ENCODE results near the gene TMEM239. TPM values are rescaled to one million over a fixed set of nuclear protein-coding genes. Genes with fewer than 3 reads are reported as not detected.
A peak's percentile ranks its signal among the peaks of the same experiment; 100 is the strongest.

TMEM239 gene
- total and polyA plus RNA-seq, 2 of the 8 experiments (the other 6 are each of a cell fraction or from before 2014, with no cell fraction given): not detected

DNA sequence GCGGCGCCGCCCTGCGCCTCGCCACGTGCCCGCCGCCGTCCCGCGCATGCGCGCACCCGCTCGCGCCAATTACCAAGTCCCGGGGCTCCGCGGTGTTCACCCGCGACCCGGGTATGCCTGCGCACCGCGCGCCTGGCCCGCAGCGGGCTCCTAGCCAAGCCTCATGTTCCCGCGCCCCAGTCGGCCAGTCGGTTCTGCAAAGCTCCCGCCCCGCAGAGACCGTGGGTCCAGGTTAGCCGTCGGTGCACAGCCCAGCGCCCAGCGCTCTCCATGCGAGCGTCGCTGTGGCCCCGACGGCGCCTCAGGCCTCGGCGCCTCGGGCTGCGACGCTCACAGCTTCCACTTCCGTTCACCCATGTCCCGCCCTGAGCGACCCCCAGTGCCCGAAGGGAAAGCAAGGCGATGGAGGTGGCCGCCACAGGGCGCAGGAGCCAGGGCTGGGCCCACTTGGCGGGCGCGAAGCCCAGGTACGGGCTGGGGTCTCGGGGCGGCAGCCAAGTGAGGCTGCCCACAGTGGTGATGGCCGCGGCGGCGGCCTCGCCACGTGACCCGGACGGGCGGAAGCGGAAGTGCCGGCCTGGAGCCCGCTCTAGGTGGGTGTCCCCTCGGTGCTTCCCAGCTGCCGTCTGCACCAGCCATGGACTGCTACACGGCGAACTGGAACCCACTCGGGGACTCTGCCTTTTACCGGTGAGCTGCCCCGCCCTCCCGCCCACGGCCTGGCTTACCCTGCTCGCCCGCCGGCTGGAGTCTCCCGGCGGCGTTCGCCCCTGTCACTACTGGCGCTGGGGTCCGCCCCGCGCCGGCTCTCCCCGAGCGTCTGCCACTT is 24.2 kb downstream of the TMEM239 start, which contains the start of the genes PCED1A and VPS16 (continued):
- TF ChIP-seq CBX8 (IDR thresholded peaks at IDR 0.05; ENCODE audit: borderline replicate concordance, low read depth, low read length): no peak
- no peak for TF ChIP-seq RXRA (IDR thresholded peaks at IDR 0.05; ENCODE audit: insufficient read depth, low read depth, low read length)
- TF ChIP-seq TEAD4 (IDR thresholded peaks at IDR 0.05; ENCODE audit: low read depth, low read length): no peak
- no peak for TF ChIP-seq SAP30 (IDR thresholded peaks at IDR 0.05; ENCODE audit: insufficient read depth, insufficient replicate concordance, low read length)
- peak; percentile 75; the same call in 1 of the 2 replicates for TF ChIP-seq RBBP5 (IDR thresholded peaks at IDR 0.05; ENCODE audit: borderline replicate concordance, low read depth, low read length)
- TF ChIP-seq TBP (IDR thresholded peaks at IDR 0.05; ENCODE audit: low read depth, low read length): peak; percentile 37; the same call in 1 of the 2 replicates
- no peak for TF ChIP-seq BRCA1 (IDR thresholded peaks at IDR 0.05; ENCODE audit: low read depth, low read length)
- TF ChIP-seq NRF1 (IDR thresholded peaks at IDR 0.05; ENCODE audit: low read depth, low read length): peak; percentile 39
- TF ChIP-seq, protein P1, sequence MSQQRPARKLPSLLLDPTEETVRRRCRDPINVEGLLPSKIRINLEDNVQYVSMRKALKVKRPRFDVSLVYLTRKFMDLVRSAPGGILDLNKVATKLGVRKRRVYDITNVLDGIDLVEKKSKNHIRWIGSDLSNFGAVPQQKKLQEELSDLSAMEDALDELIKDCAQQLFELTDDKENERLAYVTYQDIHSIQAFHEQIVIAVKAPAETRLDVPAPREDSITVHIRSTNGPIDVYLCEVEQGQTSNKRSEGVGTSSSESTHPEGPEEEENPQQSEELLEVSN (IDR thresholded peaks at IDR 0.05): peak; percentile 97
- TF ChIP-seq ASH2L (IDR thresholded peaks at IDR 0.05; ENCODE audit: low read length): peak; percentile 63
- TF ChIP-seq CHD1 (IDR thresholded peaks at IDR 0.05; ENCODE audit: low read depth, low read length): no peak
- TF ChIP-seq SUZ12 (IDR thresholded peaks at IDR 0.05; ENCODE audit: low read length): no peak; the same call in 1 of the 2 replicates
- TF ChIP-seq SP2 (IDR thresholded peaks at IDR 0.05; ENCODE audit: low read length): no peak
- peak; percentile 50; the same call in 1 of the 2 replicates for TF ChIP-seq CREB1 (IDR thresholded peaks at IDR 0.05)
- peak; percentile 81; the same call in 1 of the 2 replicates for TF ChIP-seq KDM1A (IDR thresholded peaks at IDR 0.05; ENCODE audit: borderline replicate concordance, low read length)
- TF ChIP-seq NANOG (IDR thresholded peaks at IDR 0.05; ENCODE audit: insufficient read depth, low read depth, low read length, poor library complexity, severe bottlenecking): no peak
- TF ChIP-seq USF2 (IDR thresholded peaks at IDR 0.05; ENCODE audit: low read length): peak; percentile 97

Data from H1 (cell line).